Thyroid gland (tissue), 4 donors: ENCODE results near the gene ARHGEF28. TPM values are rescaled to one million over a fixed set of nuclear protein-coding genes. Genes with fewer than 3 reads are reported as not detected.

ENCODE experiments used
- DNase-seq, 2 donors: peaks; one replicate each; pipeline ENCODE4 v3.0.0-alpha.2; 2019
- H3K27ac ChIP-seq, 3 donors: fragments of 200-600 bp; sonication (generic); 1 replicate in 2 of 3; 2 replicates in 1 of 3; pipeline ENCODE4 v1.5.1; 2016 to 2019; ENCODE audit warnings: mild to moderate bottlenecking in 1 of 3, moderate library complexity in 1 of 3
- H3K27me3 ChIP-seq: fragments of 200-600 bp; sonication (generic); one replicate; pipeline ENCODE4 v1.5.1; 2019
- H3K36me3 ChIP-seq, 2 donors: fragments of 200-600 bp; sonication (generic); one replicate each; pipeline ENCODE4 v1.5.1; 2016 to 2019
- H3K4me1 ChIP-seq, 2 donors: fragments of 200-600 bp; sonication (generic); one replicate each; pipeline ENCODE4 v1.5.1; 2017 to 2019
- H3K4me3 ChIP-seq, 3 donors: fragments of 200-600 bp; sonication (generic); replicated peaks in 1 of 3; 1 replicate in 2 of 3; 2 replicates in 1 of 3; pipeline ENCODE4 v1.5.1; 2016; ENCODE audit warnings: mild to moderate bottlenecking in 1 of 3
- H3K9me3 ChIP-seq: fragments of 200-600 bp; sonication (generic); one replicate; pipeline ENCODE4 v1.5.1; 2017
- POLR2A ChIP-seq, 2 donors: fragments of 450-650 bp; IDR thresholded peaks; one replicate each; pipeline ENCODE4 v1.6.1; 2017; ENCODE audit warnings: antibody characterized with exemption in 2 of 2, mild to moderate bottlenecking in 2 of 2, moderate library complexity in 1 of 2
- WGBS, 2 donors: methylation state at CpG; one replicate each; pipeline ENCODE4 v1.1.5; 2017; 5-methylcytosine and 5-hydroxymethylcytosine counted together
- intact Hi-C: fragments of 100-400 bp; cut with DNase I; formaldehyde crosslinking; loops from one replicate; pipeline ENCODE4 v1.15.1; 2023
- total RNA-seq, 4 donors: library from RNA; depleted of rRNA; stranded (reverse); fragments of >200 nt; gene quantifications; one replicate each; pipeline ENCODE4 v1.2.3, GENCODE V29; 2016
- TF ChIP-seq, protein P1 (sequence below), 6 experiments: fragments of 200-600 bp in 3 of 6; fragments of 450-650 bp in 3 of 6; sonication (generic) in 3 of 6; IDR thresholded peaks; one replicate each; pipeline ENCODE4 v1.5.1; 2016 to 2019; ENCODE audit warnings: antibody characterized with exemption in 6 of 6, mild to moderate bottlenecking in 2 of 6, inconsistent platforms in 1 of 6, moderate library complexity in 1 of 6

Gene ARHGEF28
- total RNA-seq, 4 donors from 2014 or later, result 43.6 to 58.8 (median 55.3) TPM

DNA sequence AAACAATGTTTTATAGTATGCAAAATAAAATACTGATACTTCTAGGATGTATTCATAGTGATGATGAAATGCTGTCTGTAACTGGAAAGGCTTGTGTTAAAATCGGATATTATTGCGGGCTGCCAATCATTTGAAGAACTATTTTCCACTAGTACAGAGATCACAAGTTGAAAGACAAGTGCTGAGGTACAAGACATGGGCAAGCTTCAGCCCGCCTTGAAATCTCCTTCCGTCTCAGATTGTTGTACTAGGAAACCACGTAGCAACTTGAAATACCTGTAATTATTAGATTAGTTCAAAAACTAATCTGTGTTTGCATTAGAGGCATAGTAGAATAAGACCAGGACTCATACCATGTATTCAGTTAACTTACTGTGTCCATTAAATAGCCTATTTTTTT, 218.2 kb downstream of the ARHGEF28 start:
- intact Hi-C loops, result no loop called here
- Histone ChIP-seq H3K9me3 (no peaks in the 10 kb centered on the region), H3K4me1 (no peaks in the 10 kb centered on the region), H3K27me3 (no peaks in the 10 kb centered on the region), H3K36me3 (no peaks in the 10 kb centered on the region), H3K27ac (no peak overlapping the region), H3K4me3 (no peak overlapping the region)
- no peak for DNase-seq
- WGBS, 2 donors, result 88 to 92% methylated on average over 5 of the region's 5 CpGs
- TF ChIP-seq POLR2A (IDR thresholded peaks at IDR 0.05), result no peak
- TF ChIP-seq, protein P1, sequence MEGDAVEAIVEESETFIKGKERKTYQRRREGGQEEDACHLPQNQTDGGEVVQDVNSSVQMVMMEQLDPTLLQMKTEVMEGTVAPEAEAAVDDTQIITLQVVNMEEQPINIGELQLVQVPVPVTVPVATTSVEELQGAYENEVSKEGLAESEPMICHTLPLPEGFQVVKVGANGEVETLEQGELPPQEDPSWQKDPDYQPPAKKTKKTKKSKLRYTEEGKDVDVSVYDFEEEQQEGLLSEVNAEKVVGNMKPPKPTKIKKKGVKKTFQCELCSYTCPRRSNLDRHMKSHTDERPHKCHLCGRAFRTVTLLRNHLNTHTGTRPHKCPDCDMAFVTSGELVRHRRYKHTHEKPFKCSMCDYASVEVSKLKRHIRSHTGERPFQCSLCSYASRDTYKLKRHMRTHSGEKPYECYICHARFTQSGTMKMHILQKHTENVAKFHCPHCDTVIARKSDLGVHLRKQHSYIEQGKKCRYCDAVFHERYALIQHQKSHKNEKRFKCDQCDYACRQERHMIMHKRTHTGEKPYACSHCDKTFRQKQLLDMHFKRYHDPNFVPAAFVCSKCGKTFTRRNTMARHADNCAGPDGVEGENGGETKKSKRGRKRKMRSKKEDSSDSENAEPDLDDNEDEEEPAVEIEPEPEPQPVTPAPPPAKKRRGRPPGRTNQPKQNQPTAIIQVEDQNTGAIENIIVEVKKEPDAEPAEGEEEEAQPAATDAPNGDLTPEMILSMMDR (IDR thresholded peaks at IDR 0.05), result no peak

GRCh38 chr5:73851471-73852181, 225.6 kb downstream of the ARHGEF28 start:
- Histone ChIP-seq H3K27ac (no peak overlapping the region), H3K36me3 (no peaks in the 10 kb centered on the region), H3K4me3 (no peak overlapping the region), H3K27me3 (no peaks in the 10 kb centered on the region), H3K9me3 (no peaks in the 10 kb centered on the region), H3K4me1 (no peaks in the 10 kb centered on the region)
- no peak for DNase-seq
- TF ChIP-seq POLR2A (IDR thresholded peaks at IDR 0.05), result no peak
- TF ChIP-seq, protein P1 (IDR thresholded peaks at IDR 0.05), result no peak
- intact Hi-C loops, result no loop called here
- WGBS, 2 donors, result 67 to 74% methylated on average over 2 of the region's 2 CpGs

DNA sequence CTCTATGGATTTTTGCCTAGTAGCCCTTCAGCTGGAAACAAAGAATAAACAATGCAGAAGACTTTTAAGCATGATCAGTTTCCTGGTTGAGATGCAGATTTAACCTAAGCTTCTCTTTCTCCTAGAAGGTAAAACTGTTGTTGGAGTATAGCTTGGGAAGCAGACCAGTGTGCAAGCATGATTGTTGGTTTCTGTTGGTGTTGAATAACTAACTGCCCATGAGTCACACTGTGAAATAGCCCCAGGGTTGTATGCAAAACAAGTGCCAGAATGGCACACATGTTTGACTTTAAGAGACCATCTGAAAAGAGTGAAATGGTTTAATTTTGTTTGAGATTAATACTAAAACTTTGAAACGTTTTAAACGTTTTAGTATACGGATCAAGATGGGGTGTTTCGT, 227.1 kb downstream of the ARHGEF28 start:
- intact Hi-C loops, result no loop called here
- Histone ChIP-seq H3K4me3 (no peak overlapping the region), H3K4me1 (no peaks in the 10 kb centered on the region), H3K27me3 (no peaks in the 10 kb centered on the region), H3K27ac (no peak overlapping the region), H3K9me3 (no peaks in the 10 kb centered on the region), H3K36me3 (peaks cover 0 to 1% of the 10 kb centered on the region in 2 donors)
- 91 to 93% methylated on average over 4 of the region's 4 CpGs for WGBS, 2 donors
- no peak for TF ChIP-seq POLR2A (IDR thresholded peaks at IDR 0.05)
- TF ChIP-seq, protein P1 (IDR thresholded peaks at IDR 0.05), result no peak
- DNase-seq, result no peak

- Histone ChIP-seq H3K9me3 (no peaks in the 10 kb centered on the region), H3K27ac (no peak overlapping the region), H3K4me1 (peaks cover 10 to 13% of the 10 kb centered on the region in 2 donors), H3K27me3 (no peaks in the 10 kb centered on the region), H3K4me3 (no peak overlapping the region), H3K36me3 (peaks cover 0 to 4% of the 10 kb centered on the region in 2 donors)
- no peak for DNase-seq
- WGBS, 2 donors, result 60 to 73% methylated on average over 5 of the region's 5 CpGs
- intact Hi-C loops, result no loop called here
- TF ChIP-seq, protein P1 (IDR thresholded peaks at IDR 0.05), result no peak
- TF ChIP-seq POLR2A (IDR thresholded peaks at IDR 0.05), result no peak
Measured at GRCh38 chr5:73856997-73857396, 231.0 kb downstream of the ARHGEF28 start.

GRCh38 chr5:73857446-73857845, 231.4 kb downstream of the ARHGEF28 start:
- WGBS, 2 donors, result 73 to 80% methylated on average over 3 of the region's 3 CpGs
- Histone ChIP-seq H3K9me3 (no peaks in the 10 kb centered on the region), H3K4me1 (peaks cover 14 to 18% of the 10 kb centered on the region in 2 donors), H3K36me3 (peaks cover 0 to 4% of the 10 kb centered on the region in 2 donors), H3K27ac (no peak overlapping the region), H3K4me3 (no peak overlapping the region), H3K27me3 (no peaks in the 10 kb centered on the region)
- TF ChIP-seq, protein P1 (IDR thresholded peaks at IDR 0.05), result no peak
- no peak for TF ChIP-seq POLR2A (IDR thresholded peaks at IDR 0.05)
- no peak for DNase-seq
- intact Hi-C loops, result no loop called here
